Vagina (tissue), 2 donors: Measurements from ENCODE around the gene KNG1. TPM values are rescaled to one million over a fixed set of nuclear protein-coding genes. Genes with fewer than 3 reads are reported as not detected.

Experiments
- DNase-seq, 2 donors: peaks; one replicate each; pipeline ENCODE4 v3.0.0-alpha.2; 2017; ENCODE audit errors: extremely low spot score in 2 of 2
- H3K27ac ChIP-seq: fragments of 200-600 bp; sonication (generic); one replicate; pipeline ENCODE4 v1.5.1; 2019
- H3K27me3 ChIP-seq: fragments of 200-600 bp; sonication (generic); one replicate; pipeline ENCODE4 v1.5.1; 2019
- H3K36me3 ChIP-seq, 2 donors: fragments of 200-600 bp; sonication (generic); one replicate each; pipeline ENCODE4 v1.5.1; 2017 to 2019
- H3K4me1 ChIP-seq: fragments of 200-600 bp; sonication (generic); one replicate; pipeline ENCODE4 v1.5.1; 2019
- H3K4me3 ChIP-seq, 2 donors: fragments of 200-600 bp; sonication (generic); 1 replicate in 1 of 2; 2 replicates in 1 of 2; pipeline ENCODE4 v1.5.1; 2016 to 2019
- H3K9me3 ChIP-seq: fragments of 200-600 bp; sonication (generic); one replicate; pipeline ENCODE4 v1.5.1; 2019
- POLR2A ChIP-seq, 2 donors: fragments of 450-650 bp; IDR thresholded peaks; one replicate each; pipeline ENCODE4 v1.6.1; 2017; ENCODE audit warnings: antibody characterized with exemption in 2 of 2, mild to moderate bottlenecking in 2 of 2, moderate library complexity in 2 of 2
- POLR2AphosphoS5 ChIP-seq, 2 donors: sonication (generic); formaldehyde crosslinking; IDR thresholded peaks; one replicate each; pipeline ENCODE4 v1.9.0; 2017; ENCODE audit warnings: antibody characterized with exemption in 2 of 2, mild to moderate bottlenecking in 2 of 2, low read depth in 1 of 2; ENCODE audit not compliant: insufficient read depth in 1 of 2
- intact Hi-C: fragments of 100-400 bp; cut with DNase I; formaldehyde crosslinking; loops from one replicate; pipeline ENCODE4 v1.15.1; 2023
- total RNA-seq: library from RNA; depleted of rRNA; stranded (reverse); fragments of >200 nt; gene quantifications from one replicate; pipeline ENCODE4 v1.2.3, GENCODE V29; 2016
- TF ChIP-seq, protein P1 (sequence below), 3 experiments: fragments of 450-650 bp in 2 of 3; fragments of 200-600 bp in 1 of 3; sonication (generic) in 1 of 3; IDR thresholded peaks; one replicate each; pipeline ENCODE4 v1.5.1; 2017 to 2019; ENCODE audit warnings: antibody characterized with exemption in 3 of 3, mild to moderate bottlenecking in 2 of 3, moderate library complexity in 2 of 3

Gene KNG1
- not detected for total RNA-seq

DNA sequence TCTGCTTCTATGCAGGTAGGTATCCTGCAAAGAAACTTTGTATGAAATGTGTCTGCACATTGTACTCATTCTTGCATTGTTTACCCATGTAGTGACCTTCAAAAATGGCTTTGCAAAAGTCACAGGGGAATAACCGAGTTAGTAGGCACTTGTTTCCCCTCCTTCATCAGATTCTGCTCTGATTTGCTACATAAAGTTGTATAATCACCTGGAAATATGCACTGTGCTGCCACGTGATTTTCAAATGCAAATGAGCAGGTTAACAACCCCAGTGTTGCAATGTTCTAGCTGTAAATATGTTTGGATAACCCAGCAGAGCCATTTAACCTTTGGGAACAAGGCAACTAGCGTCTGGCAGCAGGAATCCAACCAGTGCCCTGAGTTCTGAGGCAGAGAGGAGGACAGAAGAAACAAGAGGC is at the start of gene KNG1:
KNG1 (plus strand) TSS at position 321 of the 419 bp plus-strand sequence. CDS start 184 bp downstream, outside the sequence.
- H3K27me3 ChIP-seq, result no peaks in the 10 kb centered on the region
- H3K9me3 ChIP-seq, result no peaks in the 10 kb centered on the region
- no peaks in the 10 kb centered on the region for H3K4me1 ChIP-seq
- no peaks in the 10 kb centered on the region for H3K36me3 ChIP-seq
- no peak for DNase-seq
- TF ChIP-seq, protein P1, sequence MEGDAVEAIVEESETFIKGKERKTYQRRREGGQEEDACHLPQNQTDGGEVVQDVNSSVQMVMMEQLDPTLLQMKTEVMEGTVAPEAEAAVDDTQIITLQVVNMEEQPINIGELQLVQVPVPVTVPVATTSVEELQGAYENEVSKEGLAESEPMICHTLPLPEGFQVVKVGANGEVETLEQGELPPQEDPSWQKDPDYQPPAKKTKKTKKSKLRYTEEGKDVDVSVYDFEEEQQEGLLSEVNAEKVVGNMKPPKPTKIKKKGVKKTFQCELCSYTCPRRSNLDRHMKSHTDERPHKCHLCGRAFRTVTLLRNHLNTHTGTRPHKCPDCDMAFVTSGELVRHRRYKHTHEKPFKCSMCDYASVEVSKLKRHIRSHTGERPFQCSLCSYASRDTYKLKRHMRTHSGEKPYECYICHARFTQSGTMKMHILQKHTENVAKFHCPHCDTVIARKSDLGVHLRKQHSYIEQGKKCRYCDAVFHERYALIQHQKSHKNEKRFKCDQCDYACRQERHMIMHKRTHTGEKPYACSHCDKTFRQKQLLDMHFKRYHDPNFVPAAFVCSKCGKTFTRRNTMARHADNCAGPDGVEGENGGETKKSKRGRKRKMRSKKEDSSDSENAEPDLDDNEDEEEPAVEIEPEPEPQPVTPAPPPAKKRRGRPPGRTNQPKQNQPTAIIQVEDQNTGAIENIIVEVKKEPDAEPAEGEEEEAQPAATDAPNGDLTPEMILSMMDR (IDR thresholded peaks at IDR 0.05), result no peak
- TF ChIP-seq POLR2AphosphoS5 (IDR thresholded peaks at IDR 0.05; ENCODE audit: insufficient read depth in 1 of 2, low read depth in 1 of 2) (no peak), POLR2A (IDR thresholded peaks at IDR 0.05) (no peak)
- no peak within 1 kb of the TSS for H3K4me3 ChIP-seq
- H3K27ac ChIP-seq, result no peak within 1 kb of the TSS
- intact Hi-C loops, result no loop called here

DNA sequence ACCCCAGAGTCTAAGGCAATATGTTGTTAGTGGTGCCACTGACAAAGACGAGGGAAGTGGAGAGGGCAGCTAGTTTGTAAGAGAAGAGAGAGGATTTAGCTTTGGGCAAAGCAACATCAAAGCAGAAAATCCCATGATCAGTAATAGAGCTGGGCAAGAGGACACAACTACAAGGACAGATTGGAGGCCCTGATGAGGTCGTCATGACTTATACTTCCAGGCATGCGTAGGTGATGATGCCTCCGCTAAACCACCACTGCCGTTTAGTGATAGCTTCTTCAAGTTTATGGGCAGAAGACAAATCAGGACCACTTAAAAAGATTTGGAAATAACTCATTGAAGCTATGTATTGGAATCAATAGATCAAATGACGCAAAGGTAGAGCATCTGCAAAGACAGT is 48.7 kb upstream of the KNG1 start:
- no peak overlapping the region for H3K27ac ChIP-seq
- intact Hi-C loops, result loop anchor here (5.0 kb wide), 1 partner anchor 576 kb away; no protein-coding TSS in a partner anchor

DNA sequence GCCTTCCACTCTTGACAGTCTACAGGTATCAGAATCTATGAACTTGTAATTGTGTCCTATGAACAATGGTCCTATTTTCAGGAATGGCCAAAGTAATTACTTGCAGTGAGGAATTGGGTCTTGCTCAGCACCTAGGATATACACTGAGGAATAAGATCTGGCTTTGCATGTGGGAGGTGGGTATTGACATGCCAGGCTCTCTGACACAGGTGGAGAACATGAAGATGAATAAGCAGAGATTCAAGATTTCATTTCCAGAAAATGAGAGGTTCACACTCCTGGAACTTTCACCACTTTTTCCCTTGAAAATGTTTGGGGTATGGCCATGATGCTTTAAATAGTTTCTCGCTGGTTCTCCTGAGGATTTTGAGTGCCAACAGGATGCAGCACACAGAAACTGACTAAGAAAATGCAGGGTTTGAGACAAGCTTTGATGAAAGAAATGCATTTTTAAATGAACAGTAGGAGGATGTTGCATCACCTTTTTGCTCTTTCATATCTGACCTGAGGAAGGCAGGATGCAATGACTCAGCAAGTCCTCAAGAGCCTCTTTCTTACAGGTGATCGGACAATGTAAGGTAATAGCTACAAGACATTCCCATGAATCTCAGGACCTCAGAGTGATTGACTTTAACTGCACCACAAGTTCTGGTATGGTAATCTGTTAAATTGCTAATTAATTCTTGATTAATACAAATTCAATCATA is 47.6 kb upstream of the KNG1 start:
- H3K4me1 ChIP-seq, result no peaks in the 10 kb centered on the region
- H3K4me3 ChIP-seq, result no peak overlapping the region
- TF ChIP-seq POLR2AphosphoS5 (IDR thresholded peaks at IDR 0.05; ENCODE audit: insufficient read depth in 1 of 2, low read depth in 1 of 2) (no peak), POLR2A (IDR thresholded peaks at IDR 0.05) (no peak)
- TF ChIP-seq, protein P1 (IDR thresholded peaks at IDR 0.05), result no peak
- no peak overlapping the region for H3K27ac ChIP-seq
- no peaks in the 10 kb centered on the region for H3K9me3 ChIP-seq
- H3K27me3 ChIP-seq, result no peaks in the 10 kb centered on the region
- DNase-seq, result no peak
- no peaks in the 10 kb centered on the region for H3K36me3 ChIP-seq
- intact Hi-C loops, result loop anchor here (5.0 kb wide), 1 partner anchor 577 kb away; no protein-coding TSS in a partner anchor

More for the DNA sequence above, 48.7 kb upstream of the KNG1 start:
- DNase-seq, result no peak
- TF ChIP-seq POLR2A (IDR thresholded peaks at IDR 0.05), result no peak
- Histone ChIP-seq H3K4me1 (no peaks in the 10 kb centered on the region), H3K27me3 (no peaks in the 10 kb centered on the region), H3K4me3 (no peak overlapping the region), H3K36me3 (no peaks in the 10 kb centered on the region), H3K9me3 (no peaks in the 10 kb centered on the region)

DNA sequence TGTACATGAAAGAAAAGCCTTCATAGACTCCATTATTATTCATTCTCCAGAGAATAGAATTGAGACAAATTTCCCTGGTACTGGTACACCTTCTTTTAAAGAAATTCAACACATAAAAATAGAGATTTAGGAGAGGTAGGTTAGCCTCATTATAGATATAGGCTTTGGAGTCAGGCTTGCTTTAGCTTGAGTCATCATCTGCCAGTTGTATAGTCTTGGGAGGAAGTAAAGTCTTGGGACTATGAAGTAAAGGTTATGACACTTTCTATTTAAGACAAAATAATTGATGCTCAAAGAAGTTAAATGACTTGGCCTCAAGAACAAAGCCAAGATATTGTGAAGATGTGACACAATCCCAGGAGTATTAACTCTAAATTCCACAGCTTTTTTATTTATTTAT is 47.0 kb upstream of the KNG1 start:
- Histone ChIP-seq H3K9me3 (no peaks in the 10 kb centered on the region), H3K36me3 (no peaks in the 10 kb centered on the region), H3K4me3 (no peak overlapping the region), H3K27ac (no peak overlapping the region), H3K4me1 (no peaks in the 10 kb centered on the region), H3K27me3 (no peaks in the 10 kb centered on the region)
- DNase-seq, result no peak
- intact Hi-C loops, result no loop called here
- TF ChIP-seq POLR2AphosphoS5 (IDR thresholded peaks at IDR 0.05; ENCODE audit: insufficient read depth in 1 of 2, low read depth in 1 of 2), result no peak
- TF ChIP-seq, protein P1 (IDR thresholded peaks at IDR 0.05), result no peak
- TF ChIP-seq POLR2A (IDR thresholded peaks at IDR 0.05), result no peak

DNA sequence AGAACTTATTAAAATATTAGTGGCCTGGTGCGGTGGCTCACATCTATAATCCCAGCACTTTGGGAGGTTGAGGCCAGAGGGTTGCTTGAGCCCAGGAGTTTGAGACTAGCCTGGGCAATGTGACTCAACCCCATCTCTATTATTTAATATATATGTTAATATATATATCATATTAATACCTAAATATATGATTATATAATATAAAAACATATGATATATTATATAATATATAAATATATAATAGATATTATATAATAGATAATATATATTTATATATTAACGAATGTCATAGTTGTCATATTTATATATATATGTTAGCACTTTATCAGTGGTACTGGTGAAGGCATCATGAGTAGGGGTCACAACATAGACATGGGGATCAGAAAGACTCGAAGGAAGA is 46.1 kb upstream of the KNG1 start:
- H3K27me3 ChIP-seq, result no peaks in the 10 kb centered on the region
- intact Hi-C loops, result no loop called here
- H3K36me3 ChIP-seq, result no peaks in the 10 kb centered on the region
- H3K9me3 ChIP-seq, result no peaks in the 10 kb centered on the region
- no peaks in the 10 kb centered on the region for H3K4me1 ChIP-seq
- DNase-seq, result no peak
- no peak overlapping the region for H3K27ac ChIP-seq
- no peak for TF ChIP-seq POLR2A (IDR thresholded peaks at IDR 0.05)
- TF ChIP-seq, protein P1 (IDR thresholded peaks at IDR 0.05), result no peak
- no peak for TF ChIP-seq POLR2AphosphoS5 (IDR thresholded peaks at IDR 0.05; ENCODE audit: insufficient read depth in 1 of 2, low read depth in 1 of 2)
- H3K4me3 ChIP-seq, result no peak overlapping the region
